Activated CD4-positive, alpha-beta memory T cell treated with anti-CD3 and anti-CD28 coated beads, Interleukin-2, amount 10 ng/mL, durations not matched to agents 7 days and 5 days (primary cell): ENCODE data around the gene FBXL13. TPM values are rescaled to one million over a fixed set of nuclear protein-coding genes. Genes with fewer than 3 reads are reported as not detected.
"Not testable (repeated sequence)": the region's sequence is repeated elsewhere in the genome, so short reads cannot be mapped to it uniquely, and the experiment has no call there.

Source experiments
- CTCF ChIA-PET: fragments of 350-600 bp; sonication (Branson Sonifier 250); formaldehyde crosslinking; loops from one replicate; lab custom pipeline; 2021; ENCODE audit warnings: antibody characterized with exemption, inconsistent platforms; lab: Charles Lee
- POLR2A ChIA-PET: fragments of 350-600 bp; sonication (Branson Sonifier 250); formaldehyde crosslinking; loops from one replicate; lab custom pipeline; 2021; ENCODE audit warnings: antibody characterized with exemption; lab: Charles Lee
- DNase-seq: peaks from one replicate; pipeline ENCODE4 v3.0.0-alpha.2; 2020
- H3K27ac Mint-ChIP-seq: one replicate; pipeline ENCODE4 v1.8.0; 2021; ENCODE audit warnings: mild to moderate bottlenecking, mixed read lengths
- H3K27me3 Mint-ChIP-seq: one replicate; pipeline ENCODE4 v1.8.0; 2021; ENCODE audit warnings: mixed read lengths
- H3K36me3 Mint-ChIP-seq: one replicate; pipeline ENCODE4 v1.8.0; 2021; ENCODE audit warnings: low read depth, mixed read lengths
- H3K4me1 Mint-ChIP-seq: one replicate; pipeline ENCODE4 v1.8.0; 2021; ENCODE audit warnings: mixed read lengths
- H3K4me3 Mint-ChIP-seq: one replicate; pipeline ENCODE4 v1.8.0; 2021; ENCODE audit warnings: mild to moderate bottlenecking, mixed read lengths
- H3K9me3 Mint-ChIP-seq: one replicate; pipeline ENCODE4 v1.8.0; 2021; ENCODE audit warnings: mixed read lengths
- total RNA-seq, 2 experiments: library from RNA; stranded (reverse); gene quantifications; one replicate each; pipeline ENCODE4 v1.2.3, GENCODE V29; 2021

The FBXL13 gene
- total RNA-seq, 2 experiments from 2014 or later: 0.58 TPM; not detected in 1

GRCh38 chr7:103009466-103010185, 65.0 kb downstream of the FBXL13 start:
- no peaks in the 10 kb centered on the region for H3K27me3 Mint-ChIP-seq
- no peak overlapping the region for H3K27ac Mint-ChIP-seq
- H3K4me1 Mint-ChIP-seq: no peaks in the 10 kb centered on the region
- no peaks in the 10 kb centered on the region for H3K36me3 Mint-ChIP-seq
- CTCF ChIA-PET: no interaction called here
- POLR2A ChIA-PET: no interaction called here
- H3K4me3 Mint-ChIP-seq: no peak overlapping the region
- H3K9me3 Mint-ChIP-seq: no peaks in the 10 kb centered on the region
- no peak for DNase-seq

DNA sequence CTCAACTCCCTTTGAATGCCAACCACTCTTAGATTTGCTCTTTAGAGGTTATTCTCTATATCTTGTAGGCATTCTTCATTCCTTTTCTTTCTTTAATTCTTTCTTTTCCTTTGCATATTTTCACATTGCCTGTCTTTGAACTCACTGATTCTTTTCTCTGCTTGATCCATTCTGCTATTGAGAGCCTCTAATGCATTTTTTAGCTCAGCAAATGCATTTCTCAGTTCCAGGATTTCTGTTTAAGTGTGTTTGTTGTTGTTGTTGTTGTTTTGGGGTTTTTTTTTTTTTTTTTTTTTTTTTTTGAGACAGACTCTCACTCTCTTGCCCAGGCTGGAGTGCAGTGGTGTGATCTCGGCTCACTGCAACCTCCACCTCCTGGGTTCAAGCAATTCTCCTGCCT, 71.6 kb downstream of the FBXL13 start:
- ChIA-PET POLR2A (no interaction called here), CTCF (no interaction called here)
- Mint-ChIP-seq H3K9me3 (peaks cover 10% of the 10 kb centered on the region), H3K36me3 (no peaks in the 10 kb centered on the region), H3K27ac (no peak overlapping the region), H3K4me1 (no peaks in the 10 kb centered on the region), H3K4me3 (no peak overlapping the region), H3K27me3 (peaks cover 4% of the 10 kb centered on the region)
- DNase-seq: no peak

- DNase-seq: no peak
- H3K36me3 Mint-ChIP-seq: no peaks in the 10 kb centered on the region
- H3K27ac Mint-ChIP-seq: no peak overlapping the region
- H3K9me3 Mint-ChIP-seq: peaks cover 10% of the 10 kb centered on the region
- H3K4me1 Mint-ChIP-seq: no peaks in the 10 kb centered on the region
- no peak overlapping the region for H3K4me3 Mint-ChIP-seq
- ChIA-PET CTCF (no interaction called here), POLR2A (no interaction called here)
- H3K27me3 Mint-ChIP-seq: peaks cover 4% of the 10 kb centered on the region
Measured at GRCh38 chr7:103001210-103001609, 73.4 kb downstream of the FBXL13 start.

DNA sequence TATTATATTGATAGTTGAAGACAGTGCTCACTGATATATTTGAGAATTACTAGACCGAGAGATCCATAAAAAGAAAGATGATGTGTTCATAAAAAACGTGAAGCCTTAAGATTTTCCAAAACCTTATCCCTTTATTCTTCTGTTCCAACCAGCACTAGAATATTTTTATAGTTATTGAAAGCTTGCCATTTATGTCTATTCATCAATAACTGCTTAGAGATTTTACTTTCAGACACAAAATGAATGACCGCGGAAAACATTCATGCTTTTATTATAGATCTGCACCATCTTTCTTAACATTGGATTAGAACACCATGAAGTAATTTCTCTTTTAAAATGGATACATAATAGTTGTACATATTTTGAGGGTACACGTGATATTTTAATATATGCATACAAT, 77.6 kb downstream of the FBXL13 start:
- Mint-ChIP-seq H3K36me3 (no peaks in the 10 kb centered on the region), H3K27me3 (peaks cover 4% of the 10 kb centered on the region), H3K27ac (no peak overlapping the region), H3K4me1 (peaks cover 8% of the 10 kb centered on the region), H3K9me3 (no peaks in the 10 kb centered on the region), H3K4me3 (no peak overlapping the region)
- ChIA-PET POLR2A (no interaction called here), CTCF (no interaction called here)
- DNase-seq: no peak

GRCh38 chr7:102995609-102996008, 79.0 kb downstream of the FBXL13 start:
- H3K27me3 Mint-ChIP-seq, H3K4me3 Mint-ChIP-seq, DNase-seq, H3K9me3 Mint-ChIP-seq, CTCF ChIA-PET, POLR2A ChIA-PET, H3K27ac Mint-ChIP-seq, H3K4me1 Mint-ChIP-seq, H3K36me3 Mint-ChIP-seq: not testable (repeated sequence)

GRCh38 chr7:102994567-102994966, 80.0 kb downstream of the FBXL13 start:
- no peaks in the 10 kb centered on the region for H3K36me3 Mint-ChIP-seq
- no peak overlapping the region for H3K27ac Mint-ChIP-seq
- peaks cover 2% of the 10 kb centered on the region for H3K27me3 Mint-ChIP-seq
- no peak for DNase-seq
- H3K4me3 Mint-ChIP-seq: no peak overlapping the region
- no peaks in the 10 kb centered on the region for H3K9me3 Mint-ChIP-seq
- ChIA-PET CTCF (no interaction called here), POLR2A (no interaction called here)
- peaks cover 8% of the 10 kb centered on the region for H3K4me1 Mint-ChIP-seq

GRCh38 chr7:102993718-102994029, 80.9 kb downstream of the FBXL13 start:
- Mint-ChIP-seq H3K27ac (no peak overlapping the region), H3K4me1 (peaks cover 14% of the 10 kb centered on the region), H3K4me3 (no peak overlapping the region), H3K27me3 (no peaks in the 10 kb centered on the region), H3K9me3 (no peaks in the 10 kb centered on the region), H3K36me3 (no peaks in the 10 kb centered on the region)
- ChIA-PET POLR2A (no interaction called here), CTCF (no interaction called here)
- DNase-seq: no peak

- DNase-seq: no peak
- Mint-ChIP-seq H3K4me1 (peaks cover 17% of the 10 kb centered on the region), H3K9me3 (no peaks in the 10 kb centered on the region), H3K36me3 (no peaks in the 10 kb centered on the region), H3K4me3 (no peak overlapping the region), H3K27ac (no peak overlapping the region), H3K27me3 (no peaks in the 10 kb centered on the region)
- ChIA-PET CTCF (no interaction called here), POLR2A (no interaction called here)
Measured at GRCh38 chr7:102992938-102993717, 81.5 kb downstream of the FBXL13 start.

GRCh38 chr7:102992509-102992937, 82.1 kb downstream of the FBXL13 start:
- Mint-ChIP-seq H3K36me3 (no peaks in the 10 kb centered on the region), H3K9me3 (no peaks in the 10 kb centered on the region), H3K4me1 (peaks cover 17% of the 10 kb centered on the region), H3K4me3 (no peak overlapping the region), H3K27me3 (no peaks in the 10 kb centered on the region), H3K27ac (no peak overlapping the region)
- no peak for DNase-seq
- CTCF ChIA-PET: no interaction called here
- POLR2A ChIA-PET: no interaction called here

DNA sequence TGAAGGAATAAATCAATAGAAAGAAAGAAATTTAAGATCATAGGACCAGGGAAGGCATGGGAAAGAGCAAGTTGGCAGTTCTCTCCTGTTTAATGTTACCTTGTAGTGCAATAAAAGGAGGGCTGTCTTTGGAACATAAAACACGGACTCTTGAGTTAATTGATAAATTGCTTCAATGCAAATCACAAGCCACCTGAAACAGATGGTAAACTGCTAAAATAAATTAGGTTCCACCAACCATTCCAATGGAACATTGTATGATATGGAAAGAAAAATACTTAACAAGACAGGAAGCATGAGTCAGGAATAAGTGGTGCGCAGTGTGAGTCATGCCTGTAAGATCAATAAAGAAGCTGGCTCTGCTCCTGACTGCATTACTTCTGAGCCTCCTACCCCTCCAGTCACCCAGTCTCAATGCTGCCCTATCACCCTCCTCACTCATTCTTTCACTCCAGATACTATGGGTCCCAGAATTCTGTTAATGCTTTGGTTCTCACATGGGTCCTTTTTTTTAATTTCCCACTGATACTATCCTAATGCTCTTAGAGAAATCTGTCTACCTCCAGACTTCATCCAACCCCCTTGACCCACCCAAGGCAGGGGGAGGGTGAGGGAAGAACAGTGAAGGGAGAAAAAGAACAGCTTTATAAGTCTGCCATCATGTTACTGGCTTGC, 82.9 kb downstream of the FBXL13 start:
- no peaks in the 10 kb centered on the region for H3K36me3 Mint-ChIP-seq
- H3K27me3 Mint-ChIP-seq: no peaks in the 10 kb centered on the region
- ChIA-PET POLR2A (no interaction called here), CTCF (no interaction called here)
- no peaks in the 10 kb centered on the region for H3K9me3 Mint-ChIP-seq
- DNase-seq: no peak
- peaks cover 17% of the 10 kb centered on the region for H3K4me1 Mint-ChIP-seq
- H3K27ac Mint-ChIP-seq: no peak overlapping the region
- H3K4me3 Mint-ChIP-seq: no peak overlapping the region

DNA sequence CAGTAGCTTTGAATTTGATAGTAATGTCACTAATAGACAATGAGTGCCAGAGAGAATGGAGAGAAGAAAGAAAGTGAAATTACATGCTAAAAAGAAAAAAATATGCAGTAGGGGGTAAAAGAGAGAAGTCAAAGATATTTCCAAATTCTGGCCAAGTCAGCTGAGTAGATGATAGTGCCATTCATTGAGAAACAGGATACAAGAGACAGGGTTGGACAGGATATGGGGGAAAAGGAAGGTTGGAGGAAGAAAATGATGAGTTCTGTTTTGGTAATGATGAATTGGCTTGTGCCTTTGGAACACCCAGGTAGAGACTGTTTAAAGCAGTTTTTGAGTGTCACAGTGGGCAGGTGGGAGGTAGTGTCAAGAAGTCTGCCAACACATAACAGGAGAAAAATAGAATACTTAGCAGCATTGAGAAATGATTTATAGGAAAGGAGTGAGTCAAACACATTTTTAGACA, 83.5 kb downstream of the FBXL13 start:
- no peak overlapping the region for H3K4me3 Mint-ChIP-seq
- H3K36me3 Mint-ChIP-seq: no peaks in the 10 kb centered on the region
- H3K27me3 Mint-ChIP-seq: no peaks in the 10 kb centered on the region
- ChIA-PET POLR2A (no interaction called here), CTCF (no interaction called here)
- no peaks in the 10 kb centered on the region for H3K9me3 Mint-ChIP-seq
- DNase-seq: no peak
- H3K4me1 Mint-ChIP-seq: peaks cover 17% of the 10 kb centered on the region
- no peak overlapping the region for H3K27ac Mint-ChIP-seq

GRCh38 chr7:102990642-102991041, 84.0 kb downstream of the FBXL13 start:
- no peaks in the 10 kb centered on the region for H3K9me3 Mint-ChIP-seq
- H3K4me3 Mint-ChIP-seq: no peak overlapping the region
- no peaks in the 10 kb centered on the region for H3K36me3 Mint-ChIP-seq
- no peaks in the 10 kb centered on the region for H3K27me3 Mint-ChIP-seq
- ChIA-PET POLR2A (no interaction called here), CTCF (no interaction called here)
- peaks cover 17% of the 10 kb centered on the region for H3K4me1 Mint-ChIP-seq
- H3K27ac Mint-ChIP-seq: no peak overlapping the region
- DNase-seq: no peak
